GM18870 (cell line): ENCODE results near the gene ERC2.
A peak's percentile ranks its signal among the peaks of the same experiment; 100 is the strongest.
"Not testable (repeated sequence)": the region's sequence is repeated elsewhere in the genome, so short reads cannot be mapped to it uniquely, and the experiment has no call there.

Experiments used
- ATAC-seq: cut with Tn5 transposase; IDR thresholded peaks from one replicate; pipeline ENCODE4 v1.9.1; 2021; ENCODE audit warnings: moderate library complexity; ENCODE audit not compliant: unreplicated experiment

The ERC2 gene

DNA sequence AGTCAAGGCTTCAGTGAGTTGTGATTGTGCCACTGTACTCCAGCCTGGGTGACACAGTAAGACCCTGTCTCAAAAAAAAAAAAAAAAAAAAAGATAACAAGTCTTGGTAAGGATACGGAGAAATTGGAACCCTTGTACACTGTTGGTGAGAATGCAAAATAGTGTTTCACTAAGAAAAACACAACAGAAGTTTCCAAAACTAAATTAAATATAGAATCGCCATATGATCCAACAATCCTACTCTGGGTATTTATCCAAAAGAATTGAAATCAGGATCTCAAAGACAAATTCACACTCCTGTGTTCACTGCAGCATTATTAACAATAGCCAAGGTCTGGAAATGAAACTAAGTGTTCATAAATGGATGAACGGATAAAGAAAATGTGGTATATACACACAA is 149.4 kb downstream of the ERC2 start:
- no peak for ATAC-seq

DNA sequence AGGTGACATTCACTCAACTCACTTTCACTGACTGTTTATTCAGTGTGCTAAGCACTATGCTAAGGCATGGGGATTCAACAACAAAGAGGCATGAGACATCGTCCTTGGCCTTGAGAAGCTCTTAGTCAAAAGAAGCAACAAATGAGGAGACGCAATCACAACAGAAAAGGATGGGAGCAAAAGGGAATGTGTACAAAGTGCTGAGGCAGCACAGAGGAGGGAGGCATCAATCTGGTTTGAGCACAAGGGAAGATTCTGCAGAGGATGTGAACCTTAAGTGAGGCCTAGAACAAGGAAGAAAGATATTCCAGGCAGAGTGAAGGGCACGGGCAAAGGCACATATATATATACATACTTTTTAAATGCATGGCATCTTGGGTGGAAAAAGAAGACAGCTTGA is 151.3 kb downstream of the ERC2 start:
- no peak for ATAC-seq

DNA sequence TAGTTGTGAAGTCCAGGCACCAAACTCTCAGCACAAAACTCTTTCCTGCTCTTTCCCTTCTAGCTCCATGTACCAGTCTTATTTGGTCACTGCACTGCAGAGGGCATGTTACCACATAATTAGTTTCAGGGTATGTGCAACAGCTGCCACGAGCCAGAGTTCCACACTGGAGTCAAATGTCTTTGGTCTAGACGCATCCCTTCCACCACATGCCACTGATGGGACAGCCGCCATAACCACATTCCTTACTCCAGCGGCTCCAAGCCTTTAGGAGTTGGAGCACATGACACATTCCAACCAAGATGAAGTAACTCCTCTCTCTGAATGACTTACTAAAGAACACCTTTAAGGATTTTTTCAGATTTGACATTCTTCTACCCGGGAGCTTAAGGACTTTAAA is 153.4 kb downstream of the ERC2 start:
- no peak for ATAC-seq

DNA sequence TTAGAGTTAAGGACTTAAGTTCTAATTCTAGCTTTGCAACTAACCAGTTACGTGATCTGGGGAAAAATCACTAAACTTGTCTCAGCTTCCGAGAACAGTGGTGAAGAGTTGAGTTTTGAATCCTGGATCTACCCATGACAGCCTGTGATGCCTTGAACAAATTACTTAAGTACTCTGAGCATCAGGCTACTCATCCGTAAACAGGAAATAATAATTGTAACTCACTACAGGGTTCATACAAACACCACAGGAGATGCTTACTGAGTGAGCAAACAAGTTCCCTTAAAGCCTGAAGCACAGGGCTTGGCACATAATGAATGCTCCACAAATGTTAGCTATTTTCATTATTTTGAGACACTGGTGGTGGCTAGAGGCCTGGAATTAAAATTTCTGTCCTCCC is 158.8 kb downstream of the ERC2 start:
- no peak for ATAC-seq

DNA sequence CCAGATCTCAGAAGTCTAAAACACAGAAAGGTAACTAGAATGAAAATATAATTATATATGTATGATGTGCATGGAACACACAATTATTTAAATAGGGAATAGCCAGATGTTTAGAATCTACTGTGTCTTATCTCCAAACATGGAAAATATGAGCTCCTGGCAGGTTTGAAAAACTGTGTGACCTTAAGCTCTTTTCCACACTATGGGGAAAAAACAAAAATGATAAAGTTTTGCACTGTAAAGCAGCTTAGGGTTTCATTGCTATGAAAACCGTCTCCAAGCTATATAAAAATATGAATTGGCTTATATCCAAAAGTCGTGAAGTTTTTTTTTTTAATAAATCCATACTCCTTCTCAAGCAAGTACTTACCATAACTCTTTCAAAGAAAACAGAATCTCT is 159.8 kb downstream of the ERC2 start:
- ATAC-seq: no peak

DNA sequence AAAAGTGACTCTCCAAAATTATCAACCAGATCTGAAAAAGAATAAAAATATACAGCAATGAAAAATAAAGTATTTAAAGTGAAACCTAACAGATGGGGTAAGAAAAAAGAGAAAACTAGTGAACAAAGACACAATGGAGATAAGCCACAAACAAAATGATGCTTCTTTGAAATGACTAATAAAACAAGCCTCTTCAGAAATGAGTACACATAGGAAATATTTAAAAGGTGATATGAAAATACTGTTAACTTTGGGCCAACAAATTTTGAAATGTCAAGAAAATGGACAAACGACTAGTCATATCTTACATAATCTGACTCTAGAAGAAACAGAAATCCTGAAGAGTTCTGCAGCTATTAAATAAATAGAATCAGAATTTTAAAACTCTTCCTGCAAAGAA is 164.2 kb downstream of the ERC2 start:
- ATAC-seq: no peak

DNA sequence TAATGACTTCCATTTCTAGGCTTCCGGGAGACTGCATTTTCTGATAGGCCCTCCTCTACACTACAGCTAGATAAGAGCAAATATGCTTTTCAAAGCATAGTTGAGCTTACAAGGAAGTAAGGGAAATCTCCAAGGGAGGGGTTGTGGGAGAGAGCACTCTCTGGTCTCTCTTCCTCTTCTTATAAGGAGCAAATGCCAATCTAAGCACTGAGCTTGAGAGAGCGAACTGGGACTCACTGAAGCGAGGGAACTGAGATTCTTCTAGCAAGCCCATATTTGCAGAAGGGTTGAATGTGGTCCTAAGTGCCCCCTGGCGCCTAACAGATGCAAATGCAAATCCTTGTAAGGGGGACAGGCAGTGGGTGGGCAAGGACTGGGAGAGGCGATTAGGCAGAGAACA is 164.8 kb downstream of the ERC2 start:
- peak; percentile 78 for ATAC-seq

DNA sequence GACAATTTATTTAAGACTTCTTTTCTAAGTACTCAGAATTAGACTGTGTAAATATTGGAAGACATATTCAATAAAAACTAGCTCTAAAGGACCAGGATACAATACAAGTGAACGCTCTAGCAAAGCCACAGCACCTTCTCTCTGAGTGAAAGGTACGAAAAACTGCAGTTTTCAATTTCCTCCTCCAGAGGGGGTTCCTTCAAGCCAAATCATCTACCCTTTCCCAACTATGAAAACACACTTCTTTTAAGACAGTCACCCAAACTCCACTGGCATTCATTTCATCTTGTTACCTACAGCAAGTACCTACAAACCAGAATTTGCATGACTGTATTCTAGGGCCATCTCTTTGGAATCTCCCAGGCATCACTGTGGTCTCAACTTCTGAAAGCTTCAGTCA is 165.8 kb downstream of the ERC2 start:
- no peak for ATAC-seq

DNA sequence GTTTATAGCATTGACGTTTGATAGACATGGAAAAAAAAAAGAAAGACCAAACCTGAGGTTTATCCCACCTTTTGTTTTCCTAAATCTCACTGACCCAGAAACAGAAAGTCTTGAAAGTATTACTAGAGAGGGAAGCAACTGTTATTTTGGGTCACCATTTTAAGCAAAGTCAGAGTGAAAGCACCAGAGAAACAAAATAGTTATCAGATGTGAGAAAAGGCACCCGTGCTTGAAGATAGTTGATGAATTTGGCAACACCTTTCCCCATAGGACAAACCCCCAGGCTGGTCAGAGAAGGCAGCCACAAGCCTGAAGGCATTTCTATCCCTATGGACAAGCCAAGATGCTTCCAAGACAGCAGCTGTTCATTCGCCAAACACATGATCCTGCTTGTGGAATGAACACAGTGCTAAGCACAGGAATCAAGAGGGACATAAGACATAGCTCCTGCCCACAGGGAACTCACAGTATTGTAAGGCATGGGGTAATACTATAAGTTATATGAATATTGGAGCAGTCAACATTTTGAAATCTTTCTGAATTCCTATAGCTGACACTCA is 170.9 kb downstream of the ERC2 start:
- ATAC-seq: no peak

DNA sequence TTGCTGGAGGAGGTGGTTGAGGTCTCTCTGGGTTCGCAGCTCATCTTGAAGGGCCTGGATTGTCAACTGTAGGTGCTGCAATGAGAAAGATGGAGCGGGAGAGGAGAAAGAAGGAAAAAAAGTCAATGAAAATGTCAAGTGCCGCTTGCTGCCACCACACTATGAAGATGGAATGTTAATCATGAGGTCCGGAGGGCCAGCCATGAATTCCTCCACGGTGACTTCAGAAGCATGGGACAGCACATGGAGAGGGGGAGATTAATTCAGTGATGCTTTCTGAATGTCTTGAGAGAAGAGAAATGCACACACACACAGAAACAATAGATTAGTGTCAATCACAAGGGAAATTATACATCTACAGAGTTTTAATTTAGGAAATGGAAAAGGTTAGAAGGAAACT is 171.9 kb downstream of the ERC2 start:
- no peak for ATAC-seq

DNA sequence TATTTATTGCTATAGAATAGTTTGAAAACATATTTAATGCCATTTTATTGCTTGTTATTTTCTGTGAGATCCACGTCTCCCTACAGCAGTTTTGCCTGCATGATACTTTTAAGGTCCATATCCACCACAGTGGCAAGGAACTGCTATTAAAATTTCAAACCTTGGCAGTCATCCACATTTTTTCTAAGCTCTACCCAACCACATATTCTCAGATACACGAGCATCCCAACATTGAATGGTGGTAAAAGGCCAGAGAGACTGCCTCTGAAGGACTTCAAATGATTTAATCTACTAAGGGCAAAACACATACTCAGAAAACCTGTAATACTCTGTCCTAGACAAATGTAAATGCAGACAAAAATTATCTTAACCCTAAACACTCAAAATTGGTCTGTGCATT is 173.1 kb downstream of the ERC2 start:
- no peak for ATAC-seq

DNA sequence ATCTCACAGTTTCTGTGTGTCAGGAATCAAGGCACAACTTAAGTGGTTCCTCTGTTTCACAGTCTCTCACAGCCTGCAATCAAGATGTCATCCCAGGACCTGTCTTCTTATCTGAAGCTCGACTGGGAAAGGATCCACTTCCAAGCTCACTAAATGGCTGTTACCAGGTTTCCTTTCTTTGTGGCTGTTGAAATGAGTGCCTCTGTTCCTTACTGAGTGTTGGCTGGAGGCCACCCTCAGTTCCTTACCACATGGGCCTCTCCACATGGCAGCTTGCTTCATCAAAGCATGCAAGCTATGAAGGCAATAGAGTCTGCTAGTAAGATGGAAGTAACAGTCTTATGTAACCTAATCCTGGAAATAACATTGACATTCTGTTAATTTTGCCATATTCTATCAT is 174.0 kb downstream of the ERC2 start:
- no peak for ATAC-seq

DNA sequence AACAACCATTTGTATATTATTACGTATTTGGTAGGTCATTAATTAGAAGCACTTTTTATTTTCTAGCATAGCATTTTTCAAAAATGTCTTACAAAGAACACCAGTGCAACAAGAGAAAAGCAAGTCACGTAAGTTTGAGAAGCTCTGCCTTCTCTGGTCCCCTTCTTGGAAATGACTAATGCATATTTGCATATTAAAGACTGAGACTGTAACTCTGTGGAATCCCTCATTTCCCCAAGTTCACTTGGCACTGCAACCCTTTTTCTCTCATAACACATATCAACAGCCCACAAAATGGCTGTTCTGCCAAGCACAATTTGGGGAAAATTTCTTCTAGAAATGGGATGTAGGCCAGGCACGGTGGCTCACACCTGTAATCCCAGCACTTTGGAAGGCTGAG is 176.3 kb downstream of the ERC2 start:
- ATAC-seq: peak; percentile 79

DNA sequence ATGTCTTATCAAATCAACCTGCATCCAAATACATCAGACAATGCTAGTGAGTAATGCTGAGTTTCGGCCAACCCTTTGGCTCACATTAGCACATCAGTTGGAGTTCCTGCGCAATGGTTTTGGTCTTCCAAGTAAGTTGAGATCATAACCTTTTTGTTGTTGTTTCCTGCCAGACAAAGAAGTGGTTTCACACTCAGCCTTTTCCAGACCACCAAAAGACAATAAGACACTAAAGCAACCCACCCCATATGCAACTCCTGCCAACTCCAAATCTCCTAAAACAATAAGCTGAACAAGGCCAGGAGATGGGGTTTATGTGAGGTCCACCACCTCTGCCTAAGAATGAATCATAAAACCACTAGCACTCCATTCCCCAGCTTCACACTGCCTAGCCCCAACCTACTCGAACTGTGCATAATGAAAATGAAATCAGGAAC is 177.0 kb downstream of the ERC2 start:
- no peak for ATAC-seq

DNA sequence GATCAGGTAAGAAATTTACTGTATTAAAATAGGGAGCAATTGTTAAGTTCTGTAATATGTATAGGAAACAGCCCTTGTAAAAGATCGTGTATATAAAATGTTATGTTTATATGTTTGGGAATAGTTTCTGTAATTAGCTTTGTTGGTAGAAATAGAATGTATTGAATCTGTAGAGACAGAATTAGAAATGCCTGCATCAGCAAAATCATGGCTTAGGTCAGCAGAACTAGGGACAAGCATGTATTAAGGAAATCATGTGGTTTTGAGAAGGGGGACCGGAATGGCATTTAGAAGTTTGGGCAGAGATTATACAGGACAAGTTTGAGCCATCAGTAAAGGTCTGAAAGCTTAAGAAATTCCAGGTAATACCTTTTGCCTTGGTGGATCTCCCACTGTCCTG is 177.9 kb downstream of the ERC2 start:
- no peak for ATAC-seq

DNA sequence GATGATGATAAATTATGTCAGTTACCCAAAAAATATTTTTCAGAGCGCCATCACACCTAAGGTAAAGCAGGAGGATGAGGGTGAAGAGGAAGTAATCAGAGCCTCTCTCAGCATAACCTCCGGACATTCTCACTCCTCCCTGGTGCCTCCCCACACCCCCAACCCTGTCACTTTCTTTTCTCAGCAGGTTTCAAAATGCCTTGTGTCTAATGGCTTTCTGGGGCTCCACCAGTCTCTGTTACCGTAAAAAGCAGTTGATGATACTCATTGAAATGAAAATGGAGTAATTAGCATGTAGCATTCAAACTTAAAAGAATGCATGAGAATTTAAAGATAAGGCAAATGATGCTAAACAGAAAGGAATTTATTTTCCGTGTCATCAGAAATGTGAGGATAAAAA is 180.0 kb downstream of the ERC2 start:
- ATAC-seq: no peak

DNA sequence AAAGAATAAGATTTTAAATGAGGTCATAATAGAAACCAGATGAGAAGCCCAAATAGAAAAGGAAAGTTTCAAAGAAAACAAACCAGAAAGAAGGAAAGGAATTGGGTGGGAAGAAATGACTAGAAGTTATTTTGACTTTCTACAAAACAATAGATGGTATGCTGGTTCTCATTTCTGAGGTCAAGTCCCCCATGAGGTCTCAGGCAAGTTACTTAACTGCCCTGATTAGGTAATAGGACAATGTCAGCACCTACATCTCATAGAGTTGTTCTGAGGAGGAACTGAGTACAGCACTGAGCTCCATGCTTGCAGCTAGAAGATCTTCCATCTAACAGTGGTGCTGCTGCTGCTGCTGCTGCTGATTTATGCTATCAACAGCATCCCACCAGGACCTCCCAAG is 185.9 kb downstream of the ERC2 start:
- no peak for ATAC-seq

DNA sequence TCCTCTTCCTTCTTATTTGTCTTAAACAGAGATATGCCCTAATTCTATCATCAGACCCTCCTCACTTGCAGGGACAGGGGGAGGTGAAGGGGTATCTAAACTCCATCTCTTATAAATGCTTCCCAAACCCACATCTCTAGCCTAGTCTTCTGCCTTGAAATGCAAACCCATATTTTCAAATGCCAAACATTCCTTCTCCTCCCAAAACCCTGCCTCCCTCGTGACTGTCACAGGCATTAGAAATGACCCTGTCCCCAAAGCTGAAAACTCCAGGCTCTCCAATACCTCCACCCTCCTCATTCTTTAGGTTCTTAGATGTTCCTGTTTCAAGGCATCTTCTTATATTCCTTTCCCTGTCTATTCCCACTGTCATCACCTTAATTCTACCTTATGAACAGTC is 191.0 kb downstream of the ERC2 start:
- no peak for ATAC-seq

DNA sequence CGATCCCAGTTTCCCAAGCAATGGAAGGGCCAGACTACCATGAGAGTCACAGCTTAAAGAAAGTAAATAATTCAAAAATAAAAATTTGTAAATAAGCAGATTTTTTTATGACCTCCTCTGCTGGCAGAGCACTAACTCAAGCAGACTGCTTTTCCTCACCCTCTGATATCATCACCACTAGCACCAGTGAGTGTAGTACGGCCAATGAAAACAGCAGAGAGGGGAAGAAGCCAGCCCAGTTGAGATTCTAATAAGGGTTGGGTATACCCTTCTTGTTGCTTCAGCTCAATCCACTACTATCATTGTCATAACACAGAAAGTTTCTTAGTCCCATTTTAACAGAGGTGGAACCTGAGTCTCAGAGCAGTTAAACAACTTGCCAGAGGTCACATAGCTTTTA is 193.1 kb downstream of the ERC2 start:
- no peak for ATAC-seq

DNA sequence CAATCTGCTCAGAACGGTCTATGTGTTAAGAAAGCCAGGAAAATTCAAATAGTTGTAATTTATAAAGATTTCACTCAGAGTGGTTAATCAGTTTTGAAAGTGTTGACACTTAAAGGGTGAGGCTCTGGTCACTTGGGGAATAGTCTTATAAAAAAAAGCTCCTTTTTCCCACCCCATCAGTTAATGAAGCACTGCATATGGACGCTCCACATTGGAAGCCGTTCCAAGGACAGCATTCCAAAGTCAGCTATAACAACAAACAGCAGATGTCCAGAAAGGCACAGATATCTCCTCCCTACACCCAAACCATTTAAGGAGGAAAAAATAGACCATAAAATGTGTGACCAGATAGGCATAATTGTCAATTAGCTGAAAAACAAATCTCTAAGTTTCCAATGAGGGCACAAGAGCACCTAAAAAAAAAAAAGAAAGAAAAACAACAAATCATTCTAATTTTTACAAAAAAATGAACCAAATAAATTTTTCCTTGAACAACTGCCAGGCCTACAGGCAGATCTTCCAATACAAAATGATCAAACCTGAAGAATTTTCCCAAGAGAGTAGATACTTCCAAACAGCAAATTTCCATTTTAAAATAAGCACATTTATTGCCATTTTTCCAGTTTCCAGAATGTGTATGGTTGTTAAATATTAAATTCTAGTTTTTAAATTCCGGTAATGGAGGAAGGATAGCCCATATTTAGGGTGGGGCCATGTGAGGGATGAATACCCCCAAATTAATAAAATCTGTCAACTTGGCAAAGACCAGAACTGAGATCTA is 198.3 kb downstream of the ERC2 start:
- ATAC-seq: no peak

DNA sequence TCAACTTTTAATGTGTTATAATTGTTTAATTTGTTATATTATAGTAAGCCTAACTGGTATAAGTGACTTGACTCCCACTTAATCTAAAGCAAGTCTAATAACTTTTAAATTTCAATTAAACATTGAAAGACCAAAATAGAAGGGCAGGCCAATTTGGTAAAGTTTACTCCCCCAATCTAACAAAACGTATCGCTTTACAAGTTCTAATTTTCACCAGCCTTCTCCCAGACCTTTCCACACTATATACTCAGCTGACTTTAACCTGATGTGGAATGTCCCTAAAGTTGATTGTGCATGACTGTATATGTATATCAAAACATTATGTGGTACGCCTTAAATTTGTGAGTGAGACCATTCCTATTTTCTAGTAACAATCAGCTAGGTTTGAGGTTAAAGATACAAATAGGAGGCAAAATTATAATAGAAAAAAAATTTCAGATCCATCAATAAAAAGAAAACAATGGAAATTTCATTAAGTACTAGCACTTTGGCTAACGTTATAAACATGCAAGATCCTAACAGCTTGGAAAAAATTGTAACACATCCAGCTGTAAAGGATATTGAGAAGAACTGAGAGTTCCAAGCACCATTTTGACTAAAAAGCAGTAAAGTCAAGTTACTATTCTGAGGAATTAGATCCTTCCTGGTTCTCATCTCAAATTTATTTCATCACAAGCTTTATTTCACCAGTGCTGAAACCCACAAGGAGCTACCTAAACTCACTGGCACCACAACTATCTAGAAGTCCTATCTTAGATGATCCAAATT is 199.5 kb downstream of the ERC2 start:
- no peak for ATAC-seq

DNA sequence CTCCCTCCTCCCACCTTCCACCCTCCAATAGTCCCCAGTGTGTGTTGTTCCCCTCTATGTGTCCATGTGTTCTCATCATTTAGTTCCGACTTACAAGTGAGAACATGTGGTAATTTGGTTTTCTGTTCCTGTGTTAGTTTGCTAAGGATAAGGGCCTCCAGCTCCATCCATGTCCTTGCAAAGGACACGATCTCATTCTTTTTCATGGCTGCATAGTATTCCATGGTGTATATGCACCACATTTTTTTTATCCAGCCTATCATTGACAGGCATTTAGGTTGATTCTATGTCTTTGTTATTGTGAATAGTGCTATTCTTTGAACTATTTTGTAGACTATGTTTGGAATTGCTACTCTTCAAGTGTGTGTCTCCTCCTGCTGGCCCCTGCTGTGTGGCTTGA is 206.4 kb downstream of the ERC2 start:
- not testable (repeated sequence) for ATAC-seq
